GM19099 (cell line): ENCODE results near the gene FAM107B.

Experiments
- POLR2A ChIP-seq: IDR thresholded peaks from 3 replicates; pipeline ENCODE4 v1.6.1; 2011; ENCODE audit warnings: low read depth; ENCODE audit not compliant: insufficient read length; ENCODE audit errors: extremely low read depth

The FAM107B gene

DNA sequence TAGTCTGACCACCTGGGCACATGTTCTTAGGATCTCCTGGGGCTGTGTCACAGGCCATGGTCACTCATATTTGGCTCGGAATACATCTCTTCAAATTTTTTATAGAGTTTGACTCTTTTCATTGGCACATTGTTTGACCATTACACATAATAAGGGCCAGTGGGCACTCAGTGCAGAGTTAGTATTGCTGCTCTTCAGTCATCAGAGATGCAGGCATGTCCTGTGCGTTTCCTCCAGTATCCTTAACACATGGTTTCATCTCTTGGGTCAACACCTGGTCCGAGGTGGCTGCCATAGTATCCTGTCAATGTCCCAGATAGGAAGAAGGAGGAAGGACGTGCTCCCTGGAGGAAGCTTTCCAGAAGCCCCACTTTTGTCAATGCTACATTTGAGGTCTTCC is 125.0 kb downstream of the FAM107B start:
- TF ChIP-seq POLR2A = no peak

DNA sequence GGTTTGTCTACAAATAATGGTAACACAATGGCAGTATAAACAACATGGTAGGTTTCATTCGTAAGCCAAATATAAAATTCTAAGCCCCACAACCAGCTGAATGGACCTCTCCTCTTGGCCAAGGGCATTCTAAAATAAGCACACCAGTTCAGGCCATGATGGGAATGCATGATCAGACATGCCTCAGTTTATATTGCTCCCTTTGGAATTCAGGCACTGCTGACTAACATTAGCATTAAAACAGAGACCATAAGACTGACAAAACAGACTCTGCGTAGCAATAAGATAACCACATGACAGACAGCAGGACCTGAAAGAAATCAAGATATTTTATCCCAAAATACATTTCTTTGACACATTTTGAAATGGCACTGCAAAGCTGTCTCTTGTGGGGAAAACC is 125.8 kb downstream of the FAM107B start:
- no peak for TF ChIP-seq POLR2A

DNA sequence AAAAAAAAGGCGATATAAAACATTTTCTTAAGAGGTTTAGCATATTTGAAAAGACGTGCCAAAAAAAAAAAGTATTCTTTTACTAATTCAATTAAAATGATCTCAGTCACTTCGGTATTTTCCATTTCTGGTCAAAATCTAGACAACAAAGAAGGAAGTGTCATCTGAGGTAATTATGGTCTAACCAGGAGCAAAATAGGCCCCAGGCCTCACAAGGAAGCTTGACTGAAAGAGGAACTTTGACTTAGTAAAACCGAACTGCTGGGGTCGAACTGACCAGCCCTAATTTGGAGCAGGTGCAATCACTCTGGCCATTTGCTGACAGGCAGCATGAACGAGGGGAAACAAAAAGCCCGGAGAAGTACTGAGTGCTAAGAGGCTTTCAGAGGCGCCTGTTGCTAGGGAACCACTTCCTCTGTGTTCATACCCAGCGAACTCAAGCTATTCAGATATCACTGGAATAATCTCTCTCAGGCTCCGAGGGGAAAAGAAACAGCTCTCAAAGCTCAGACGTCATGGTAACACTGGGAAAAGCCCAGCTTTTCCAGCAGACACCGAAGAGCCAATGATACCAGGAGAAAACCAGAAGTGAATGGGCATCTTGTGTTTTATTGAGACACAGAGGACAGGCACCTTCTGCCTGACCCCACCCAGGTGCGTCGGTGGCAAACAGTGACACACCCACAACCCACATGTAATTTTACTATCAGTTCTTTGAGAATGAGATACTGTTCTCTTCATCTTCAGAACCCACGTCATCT is 126.5 kb downstream of the FAM107B start:
- TF ChIP-seq POLR2A = no peak

GRCh38 chr10:14645239-14645960 is 129.3 kb downstream of the FAM107B start:
- TF ChIP-seq POLR2A = no peak

GRCh38 chr10:14639637-14640036 is 135.1 kb downstream of the FAM107B start:
- no peak for TF ChIP-seq POLR2A

DNA sequence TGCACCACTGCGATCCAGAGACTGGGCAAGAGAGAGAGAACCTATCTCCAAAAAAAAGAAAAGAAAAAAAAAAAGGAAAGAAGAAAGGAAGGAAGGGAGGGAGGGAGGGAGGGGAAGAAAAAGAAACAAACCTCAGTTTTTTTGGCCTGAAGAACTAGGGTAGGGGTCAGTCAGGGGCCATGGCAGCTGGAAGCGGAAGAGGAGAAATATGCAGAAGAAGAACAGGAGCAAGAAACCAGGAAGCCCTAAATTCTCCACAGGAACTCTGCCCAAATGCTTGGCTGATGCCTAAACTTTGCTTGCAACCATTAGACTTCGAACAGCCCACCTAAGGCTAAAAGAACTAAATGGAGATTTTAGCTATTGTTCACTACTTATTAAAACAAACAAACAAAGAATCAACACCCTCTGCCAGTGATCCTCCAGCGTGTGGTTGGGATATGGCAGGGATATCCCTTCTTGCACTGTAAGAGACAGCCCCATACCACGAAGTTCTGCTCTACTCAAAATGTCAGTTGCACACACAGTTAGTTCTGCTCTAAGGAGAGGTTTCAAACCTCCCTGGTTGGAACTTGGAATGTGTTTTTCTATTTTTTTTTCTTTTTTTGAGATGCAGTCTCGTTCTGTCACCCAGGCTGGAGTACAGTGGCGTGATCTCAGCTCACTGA is 139.5 kb downstream of the FAM107B start:
- no peak for TF ChIP-seq POLR2A

- no peak for TF ChIP-seq POLR2A
Observed at GRCh38 chr10:14625765-14626525, 148.8 kb downstream of the FAM107B start.

DNA sequence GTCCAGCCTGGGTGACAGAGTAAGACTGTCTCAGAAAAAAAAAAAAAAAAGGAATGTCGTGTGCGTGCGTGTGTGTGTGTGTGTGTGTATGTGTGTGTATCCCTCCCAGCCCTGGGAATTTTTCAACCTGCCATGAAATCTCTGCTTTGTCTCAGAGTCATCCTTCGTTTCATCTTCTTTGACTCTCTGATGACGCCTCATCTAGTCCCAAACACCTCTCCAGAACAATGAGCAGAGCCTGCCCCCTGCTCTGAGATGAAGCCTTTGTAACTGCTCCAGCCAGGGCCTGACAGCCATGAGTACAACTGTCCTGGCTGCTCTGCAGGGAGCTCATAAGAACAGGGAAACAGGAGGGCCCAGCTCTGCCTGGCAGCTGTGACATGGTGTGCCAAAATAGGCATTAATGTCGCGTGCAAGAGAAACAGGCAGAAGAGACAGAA is 149.5 kb downstream of the FAM107B start:
- TF ChIP-seq POLR2A = no peak

DNA sequence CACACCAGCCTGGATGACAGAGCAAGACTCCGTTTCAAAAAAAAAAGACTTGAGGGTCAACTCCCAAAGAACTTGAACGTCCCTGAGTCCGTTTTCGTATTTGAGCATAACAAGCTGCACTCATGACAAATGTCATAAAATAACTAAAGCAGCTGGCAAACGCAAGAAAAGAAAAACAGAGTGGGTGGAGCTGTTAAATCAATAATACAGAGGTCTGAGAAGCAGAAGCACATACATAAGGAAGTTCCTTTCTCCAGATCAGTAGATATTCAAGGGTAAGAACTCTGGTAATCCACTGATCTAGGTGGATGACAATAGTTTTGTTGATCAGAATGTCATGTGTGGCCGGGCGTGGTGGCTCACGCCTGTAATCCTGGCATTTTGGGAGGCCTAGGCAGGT is 150.1 kb downstream of the FAM107B start:
- TF ChIP-seq POLR2A = no peak

- TF ChIP-seq POLR2A = no peak
Observed at GRCh38 chr10:14623931-14624330, 150.8 kb downstream of the FAM107B start.

DNA sequence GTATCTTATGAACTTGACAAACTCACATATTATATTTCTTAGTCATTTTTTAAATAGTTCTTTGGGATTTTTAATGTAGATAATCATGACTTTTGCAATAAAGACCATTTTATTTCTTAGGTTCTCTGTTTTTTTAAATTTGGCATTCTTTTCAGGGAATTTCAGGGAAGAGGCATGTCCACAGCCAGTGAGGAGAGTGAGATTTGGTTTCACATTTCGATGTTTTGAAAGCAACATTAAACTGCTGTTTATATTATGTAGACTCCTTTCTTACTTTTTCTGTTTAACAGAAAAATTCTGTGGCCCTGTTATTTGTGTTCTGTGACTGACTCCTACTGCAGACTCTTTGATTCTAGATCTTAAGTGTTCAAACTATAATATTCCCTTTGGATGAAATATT is 153.7 kb downstream of the FAM107B start:
- TF ChIP-seq POLR2A = no peak

DNA sequence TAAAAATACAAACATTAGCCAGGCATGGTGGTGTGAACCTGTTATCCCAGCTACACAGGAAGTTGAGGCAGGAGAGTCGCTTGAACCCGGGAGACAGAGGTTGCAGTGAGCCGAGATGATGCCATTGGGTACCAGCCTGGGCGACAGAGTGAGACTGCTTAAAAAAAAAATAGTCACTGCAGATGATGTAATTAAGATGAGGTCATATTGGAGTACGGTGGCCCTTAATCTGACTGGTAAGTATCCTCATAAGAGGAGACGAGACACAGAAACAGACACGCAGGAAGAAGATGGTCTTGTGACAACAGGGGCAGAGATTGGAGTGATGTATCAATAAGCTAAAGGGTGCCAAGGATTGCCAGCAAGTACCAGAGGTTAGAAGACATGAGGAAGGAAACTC is 156.0 kb downstream of the FAM107B start:
- no peak for TF ChIP-seq POLR2A

GRCh38 chr10:14617852-14618251 is 156.8 kb downstream of the FAM107B start:
- TF ChIP-seq POLR2A = no peak

DNA sequence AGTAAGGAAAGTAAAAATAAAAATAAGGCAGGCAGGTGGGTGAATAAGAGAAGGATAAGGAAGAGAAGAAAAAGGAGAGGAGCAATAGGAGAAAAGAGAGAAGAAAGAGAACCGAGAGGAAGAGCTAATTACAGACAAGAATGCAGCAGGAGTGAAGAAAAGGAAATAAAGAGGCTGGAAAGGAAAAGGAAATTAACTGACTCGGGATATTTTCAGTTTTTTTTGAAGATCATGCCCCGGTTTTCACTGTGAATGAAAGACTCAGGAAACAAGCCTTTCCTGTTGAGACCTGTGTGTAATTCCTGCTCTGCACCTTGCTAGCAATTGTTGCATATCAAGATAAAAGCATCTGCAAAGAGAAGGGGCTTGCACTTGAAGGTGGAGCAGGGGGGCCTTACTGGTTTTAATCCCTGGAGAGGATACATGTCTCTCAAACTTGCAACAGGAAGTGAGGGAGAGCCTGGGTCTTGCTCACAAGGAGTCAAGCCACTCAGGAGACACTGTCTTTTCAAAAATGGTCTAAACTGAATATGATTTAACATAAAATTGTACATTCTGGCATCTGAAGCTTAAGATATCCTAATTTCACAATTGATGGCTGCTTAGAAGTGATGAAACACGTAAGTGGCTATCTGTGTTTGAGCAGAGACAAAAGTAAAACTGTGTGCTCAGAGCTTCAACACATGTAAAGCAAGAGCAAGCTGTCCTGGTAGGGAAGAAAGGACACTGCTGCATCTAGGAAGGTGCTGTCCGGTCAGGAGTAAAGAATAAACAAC is 157.6 kb downstream of the FAM107B start:
- no peak for TF ChIP-seq POLR2A

GRCh38 chr10:14616465-14616864 is 158.2 kb downstream of the FAM107B start:
- no peak for TF ChIP-seq POLR2A

DNA sequence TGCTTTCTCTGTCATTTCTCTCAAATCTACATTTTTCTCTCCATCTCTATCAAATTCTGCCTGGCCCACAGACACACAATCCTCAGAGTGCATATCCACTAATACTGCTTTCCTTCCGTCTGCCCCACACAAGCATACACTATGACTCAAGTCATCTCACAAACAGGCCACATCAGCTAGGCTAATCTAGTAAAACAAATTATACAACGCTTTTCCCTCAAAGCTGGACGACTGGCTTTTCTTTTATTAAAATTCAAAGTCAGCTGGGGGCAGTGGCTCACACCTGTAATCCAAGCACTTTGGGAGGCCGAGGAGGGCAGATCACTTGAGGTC is 161.1 kb downstream of the FAM107B start:
- no peak for TF ChIP-seq POLR2A
